Epidermal melanocyte (primary cell): ENCODE results near the gene LMAN2L.

Experiments
- DNase-seq: peaks from one replicate; pipeline ENCODE4 v3.0.0; 2011; ENCODE audit warnings: low spot score; ENCODE audit not compliant: insufficient read length

LMAN2L gene

GRCh38 chr2:96760986-96761832 lies 21.3 kb upstream of the LMAN2L start:
- no peak for DNase-seq

DNA sequence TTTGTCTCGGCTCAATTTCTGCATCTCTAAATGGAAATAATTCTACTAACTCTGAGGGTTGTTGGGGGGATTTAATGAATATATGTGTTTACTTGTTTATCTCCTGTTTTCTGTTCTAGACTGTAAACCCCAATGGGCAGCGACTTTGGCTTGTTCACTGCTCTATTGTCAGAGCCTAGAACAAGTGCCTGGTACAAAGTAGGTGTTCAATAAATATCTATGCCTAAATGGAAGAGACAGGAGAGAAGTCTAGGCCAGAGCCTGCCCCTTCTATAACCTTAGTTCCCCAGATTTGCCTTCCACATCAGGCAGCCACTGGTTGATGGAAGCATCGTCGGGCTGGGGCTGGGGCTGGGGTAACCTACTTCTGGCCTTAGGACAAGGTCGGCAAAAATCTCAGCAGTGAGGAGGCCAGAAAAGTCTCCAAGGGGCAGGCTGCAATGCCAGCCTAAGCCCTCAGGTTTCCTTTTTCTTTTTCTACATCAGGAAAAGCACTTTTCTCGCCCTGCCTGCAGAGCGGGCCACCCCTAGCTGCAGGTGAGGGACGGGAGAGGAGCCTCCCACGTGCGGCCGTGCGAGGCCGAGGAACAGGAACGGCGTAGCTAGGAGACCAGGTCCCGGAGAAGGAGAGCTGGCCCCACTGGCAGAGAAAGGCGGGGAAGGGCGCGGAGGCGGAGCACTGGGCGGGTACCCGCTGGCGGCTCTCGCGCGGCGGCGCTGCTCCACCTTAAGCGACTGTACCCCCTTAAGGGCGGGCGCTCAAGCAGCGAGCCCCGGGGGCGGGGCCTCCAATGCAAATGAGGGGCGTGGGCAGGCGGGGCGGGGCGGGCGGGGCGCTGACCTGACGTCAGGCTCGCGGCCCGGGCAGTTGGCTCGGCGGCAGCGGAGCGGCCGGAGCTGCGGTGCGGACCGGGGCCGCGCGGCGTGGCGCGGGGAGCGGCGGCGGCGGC lies 20.4 kb upstream of the LMAN2L start, which contains the start of gene CNNM4:
Gene CNNM4 (plus strand): TSS at position 867 of the 950 bp plus-strand sequence. CDS start 98 bp downstream, outside the sequence.
- DNase-seq = peak; percentile 87

- no peak for DNase-seq
These were observed 19.7 kb upstream of the LMAN2L start for GRCh38 chr2:96759548-96759947.

- DNase-seq = no peak
These were observed 19.1 kb upstream of the LMAN2L start for GRCh38 chr2:96758987-96759386.

- DNase-seq = no peak
These were observed 17.6 kb upstream of the LMAN2L start for GRCh38 chr2:96757477-96757860.

GRCh38 chr2:96756788-96757476 lies 17.1 kb upstream of the LMAN2L start:
- DNase-seq = no peak

DNA sequence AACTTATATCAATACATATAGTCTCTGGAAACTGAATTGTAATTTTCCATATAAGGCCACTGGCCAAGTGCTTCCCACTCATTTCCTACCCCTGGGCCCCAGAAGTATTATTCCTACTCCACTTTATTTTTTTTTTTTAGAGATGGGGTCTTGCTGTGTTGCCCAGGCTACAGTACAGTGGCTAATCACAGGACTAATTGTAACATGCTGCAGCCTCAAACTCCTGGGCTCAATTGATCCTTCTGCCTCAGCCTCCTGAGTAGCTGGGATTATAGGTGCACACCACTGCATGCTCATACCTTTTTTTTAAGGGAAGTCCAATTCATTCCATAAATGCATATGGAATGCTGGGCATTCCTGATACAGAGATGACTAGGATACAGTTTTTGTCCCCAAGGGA lies 14.5 kb upstream of the LMAN2L start:
- no peak for DNase-seq

DNA sequence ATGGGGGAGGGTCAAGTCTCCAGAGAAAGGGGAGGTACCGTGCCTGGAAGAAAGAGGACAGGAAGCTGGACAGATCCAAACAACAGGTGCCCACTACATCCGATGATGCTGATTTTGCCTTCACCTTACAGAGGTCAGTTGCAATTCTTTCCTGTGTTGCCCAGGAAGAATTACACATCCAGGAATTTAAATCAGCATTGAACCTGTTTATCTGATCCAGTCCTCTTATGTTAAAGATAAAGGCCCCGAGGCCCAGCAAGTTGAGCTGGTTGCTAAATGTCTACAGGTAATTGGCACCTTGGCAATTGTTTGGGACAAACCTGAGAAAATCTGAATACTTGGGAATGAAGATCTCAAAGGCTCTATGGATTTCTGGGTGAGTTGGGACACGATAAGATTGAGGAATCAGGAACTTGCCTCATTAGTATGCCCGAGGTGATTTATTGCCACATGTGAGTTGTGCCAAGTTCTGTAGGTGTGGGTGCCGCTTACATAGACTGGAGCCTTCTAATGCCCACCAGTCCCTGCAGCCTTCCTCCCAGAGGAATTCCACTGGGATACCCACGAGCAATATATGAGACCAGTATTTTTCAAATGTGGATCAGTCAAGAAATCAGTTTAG lies 13.9 kb upstream of the LMAN2L start:
- DNase-seq = no peak

GRCh38 chr2:96751800-96752199 lies 11.9 kb upstream of the LMAN2L start:
- no peak for DNase-seq

- DNase-seq = peak; percentile 37
These were observed 7.3 kb upstream of the LMAN2L start for GRCh38 chr2:96747061-96747617.

DNA sequence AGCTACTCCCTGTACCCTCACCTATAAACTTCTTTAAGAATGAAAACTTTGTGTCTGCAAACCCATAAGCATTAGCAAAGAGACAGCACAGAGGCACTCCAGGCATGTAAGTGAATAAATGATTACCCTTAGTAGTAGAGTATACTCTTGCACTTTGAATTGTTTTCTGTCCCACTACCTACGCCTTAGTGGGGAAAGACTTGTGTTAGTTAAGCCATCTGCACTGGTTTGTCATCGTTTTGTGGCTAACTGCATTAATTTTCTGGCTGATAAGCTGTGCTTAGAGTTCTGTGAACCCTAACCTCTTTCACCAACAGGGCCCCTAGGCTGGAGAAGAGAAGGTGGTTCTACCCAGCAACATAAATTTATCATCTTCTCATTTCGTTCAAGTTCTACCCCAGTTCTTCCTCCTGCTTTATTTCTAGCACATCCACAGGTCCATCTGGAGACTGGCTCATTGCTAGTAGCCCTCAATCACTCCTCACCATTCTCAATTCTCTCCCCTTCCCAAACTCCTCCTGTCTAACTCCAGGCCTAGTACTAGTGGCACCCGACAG lies 710 bp downstream of the LMAN2L start:
- DNase-seq = no peak

- DNase-seq = no peak
These were observed 2.0 kb downstream of the LMAN2L start for GRCh38 chr2:96737831-96738230.

DNA sequence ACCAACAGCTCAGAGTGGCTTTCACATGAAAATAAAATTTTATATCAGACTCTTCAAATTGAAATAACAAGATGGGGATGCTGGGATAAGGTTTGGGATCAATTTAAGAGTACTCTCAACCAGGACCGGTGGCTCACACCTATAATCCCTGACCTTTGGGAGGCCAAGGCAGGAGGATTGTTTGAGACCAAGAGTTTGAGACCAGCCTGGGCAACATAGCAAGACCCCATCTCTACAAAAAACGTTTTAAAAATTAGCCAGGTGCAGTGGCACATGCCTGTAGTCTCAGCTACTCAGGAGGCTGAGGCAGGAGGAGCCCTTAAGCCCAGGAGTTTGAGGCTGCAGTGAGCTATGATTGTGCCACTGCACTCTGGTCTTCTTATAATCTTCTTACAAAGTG lies 2.6 kb downstream of the LMAN2L start:
- no peak for DNase-seq

- DNase-seq = no peak
These were observed 4.8 kb downstream of the LMAN2L start for GRCh38 chr2:96734880-96735583.

GRCh38 chr2:96733931-96734330 lies 5.9 kb downstream of the LMAN2L start:
- DNase-seq = no peak

- DNase-seq = no peak
These were observed 9.7 kb downstream of the LMAN2L start for GRCh38 chr2:96730212-96730611.

DNA sequence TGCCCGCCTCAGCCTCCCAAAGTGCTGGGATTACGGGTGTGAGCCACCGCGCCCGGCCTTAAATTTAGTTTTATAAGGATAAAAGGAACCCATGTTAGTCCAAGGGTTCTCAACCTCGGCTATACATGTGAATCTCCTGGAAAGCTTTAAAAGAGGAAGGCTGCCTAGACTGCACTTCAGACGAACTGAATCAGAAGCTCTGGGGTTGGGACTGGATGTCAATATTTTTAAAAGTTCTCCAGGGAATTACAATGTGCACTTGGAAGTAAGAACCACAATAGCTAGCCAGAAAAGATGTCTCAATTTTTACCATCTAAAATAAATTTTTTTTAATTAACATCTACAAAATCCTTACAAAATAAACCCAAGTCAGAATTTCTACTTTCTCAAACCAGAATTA lies 10.1 kb downstream of the LMAN2L start:
- no peak for DNase-seq

GRCh38 chr2:96727431-96727830 lies 12.4 kb downstream of the LMAN2L start:
- DNase-seq = no peak

DNA sequence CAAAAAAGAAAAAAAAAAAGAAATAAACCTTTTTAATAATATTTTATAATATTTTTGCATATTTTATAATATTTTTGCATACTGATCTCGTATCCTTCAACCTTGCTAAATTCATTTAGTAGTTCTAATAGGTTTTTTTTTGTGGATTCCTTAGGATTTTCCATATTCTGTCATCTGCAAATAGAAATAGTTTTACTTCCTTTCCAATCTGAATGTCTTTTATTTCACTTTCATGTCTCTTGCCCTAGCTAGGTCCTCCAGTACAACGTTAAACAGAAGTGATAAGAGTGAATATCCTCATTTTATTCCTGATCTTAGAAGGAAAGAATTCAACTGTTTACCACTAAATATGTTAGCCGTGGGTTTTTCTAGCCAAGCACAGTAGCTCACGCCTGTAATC lies 13.7 kb downstream of the LMAN2L start:
- no peak for DNase-seq

GRCh38 chr2:96716388-96716787 lies 23.5 kb downstream of the LMAN2L start:
- DNase-seq = no peak
